PFSK-1 (cell line): ENCODE results near the gene PRSS16.

Source experiments
- FOXP2 ChIP-seq: optimal IDR thresholded peaks from 2 replicates; pipeline ENCODE3; 2011; ENCODE audit warnings: borderline replicate concordance, control low read depth, inconsistent platforms; ENCODE audit not compliant: insufficient read depth; ENCODE audit errors: extremely low read length, extremely low read depth
- POLR2AphosphoS5 ChIP-seq: IDR thresholded peaks from 2 replicates; pipeline ENCODE4 v1.6.1; 2012; ENCODE audit warnings: low read depth, mild to moderate bottlenecking, control low read depth, low read length, moderate library complexity
- SIN3A ChIP-seq: IDR thresholded peaks from 2 replicates; pipeline ENCODE4 v1.6.1; 2012; ENCODE audit warnings: mild to moderate bottlenecking, low read length, moderate library complexity, borderline replicate concordance; ENCODE audit not compliant: insufficient read depth
- TAF1 ChIP-seq: IDR thresholded peaks from 2 replicates; pipeline ENCODE4 v1.6.1; 2012; ENCODE audit warnings: low read length, control low read depth, borderline replicate concordance; ENCODE audit not compliant: insufficient read depth
- TF ChIP-seq, protein P1 (sequence below), 2 experiments: IDR thresholded peaks; 2 replicates each; pipeline versions ENCODE4 v1.6.1 to v1.8.0; 2011 to 2012; ENCODE audit warnings: low read depth in 2 of 2, low read length in 2 of 2, control low read depth in 1 of 2, inconsistent platforms in 1 of 2, mild to moderate bottlenecking in 1 of 2, moderate library complexity in 1 of 2; ENCODE audit not compliant: insufficient read depth in 1 of 2

DNA sequence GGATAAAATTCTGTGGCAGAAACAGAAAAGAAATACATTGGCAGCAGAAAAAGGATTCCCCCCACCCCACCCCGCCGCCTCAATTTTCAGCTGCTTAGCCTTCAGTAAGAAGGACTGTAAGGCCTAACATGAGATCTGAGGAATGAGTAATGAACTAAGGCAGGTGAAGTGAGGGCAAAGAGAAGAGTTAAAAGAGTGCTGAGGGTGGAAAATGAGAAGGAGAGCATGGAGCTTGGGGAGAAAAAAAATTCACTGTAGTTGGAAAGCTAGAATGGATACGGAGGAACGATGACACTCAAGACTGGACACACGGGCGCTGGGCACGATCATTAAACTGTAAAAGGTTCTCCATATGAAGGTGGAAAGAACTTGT lies 50.0 kb downstream of the PRSS16 start:
- no peak for TF ChIP-seq SIN3A
- TF ChIP-seq, protein P1, sequence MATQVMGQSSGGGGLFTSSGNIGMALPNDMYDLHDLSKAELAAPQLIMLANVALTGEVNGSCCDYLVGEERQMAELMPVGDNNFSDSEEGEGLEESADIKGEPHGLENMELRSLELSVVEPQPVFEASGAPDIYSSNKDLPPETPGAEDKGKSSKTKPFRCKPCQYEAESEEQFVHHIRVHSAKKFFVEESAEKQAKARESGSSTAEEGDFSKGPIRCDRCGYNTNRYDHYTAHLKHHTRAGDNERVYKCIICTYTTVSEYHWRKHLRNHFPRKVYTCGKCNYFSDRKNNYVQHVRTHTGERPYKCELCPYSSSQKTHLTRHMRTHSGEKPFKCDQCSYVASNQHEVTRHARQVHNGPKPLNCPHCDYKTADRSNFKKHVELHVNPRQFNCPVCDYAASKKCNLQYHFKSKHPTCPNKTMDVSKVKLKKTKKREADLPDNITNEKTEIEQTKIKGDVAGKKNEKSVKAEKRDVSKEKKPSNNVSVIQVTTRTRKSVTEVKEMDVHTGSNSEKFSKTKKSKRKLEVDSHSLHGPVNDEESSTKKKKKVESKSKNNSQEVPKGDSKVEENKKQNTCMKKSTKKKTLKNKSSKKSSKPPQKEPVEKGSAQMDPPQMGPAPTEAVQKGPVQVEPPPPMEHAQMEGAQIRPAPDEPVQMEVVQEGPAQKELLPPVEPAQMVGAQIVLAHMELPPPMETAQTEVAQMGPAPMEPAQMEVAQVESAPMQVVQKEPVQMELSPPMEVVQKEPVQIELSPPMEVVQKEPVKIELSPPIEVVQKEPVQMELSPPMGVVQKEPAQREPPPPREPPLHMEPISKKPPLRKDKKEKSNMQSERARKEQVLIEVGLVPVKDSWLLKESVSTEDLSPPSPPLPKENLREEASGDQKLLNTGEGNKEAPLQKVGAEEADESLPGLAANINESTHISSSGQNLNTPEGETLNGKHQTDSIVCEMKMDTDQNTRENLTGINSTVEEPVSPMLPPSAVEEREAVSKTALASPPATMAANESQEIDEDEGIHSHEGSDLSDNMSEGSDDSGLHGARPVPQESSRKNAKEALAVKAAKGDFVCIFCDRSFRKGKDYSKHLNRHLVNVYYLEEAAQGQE (IDR thresholded peaks at IDR 0.05; ENCODE audit: insufficient read depth in 1 of 2, low read depth in 2 of 2, low read length in 2 of 2): no peak
- no peak for TF ChIP-seq POLR2AphosphoS5
- TF ChIP-seq TAF1: no peak
- no peak for TF ChIP-seq FOXP2
